Suprapubic skin (tissue), 4 donors: Measurements from ENCODE around the gene BDNF. TPM values are rescaled to one million over a fixed set of nuclear protein-coding genes. Genes with fewer than 3 reads are reported as not detected.
"Not testable (repeated sequence)": the region's sequence is repeated elsewhere in the genome, so short reads cannot be mapped to it uniquely, and the experiment has no call there.

ENCODE experiments used
- DNase-seq, 2 donors: peaks; one replicate each; pipeline ENCODE4 v3.0.0-alpha.2; 2019; ENCODE audit warnings: low spot score in 2 of 2
- H3K27ac ChIP-seq: fragments of 200-600 bp; sonication (generic); one replicate; pipeline ENCODE4 v1.5.1; 2019
- H3K27me3 ChIP-seq: fragments of 200-600 bp; sonication (generic); one replicate; pipeline ENCODE4 v1.5.1; 2019
- H3K36me3 ChIP-seq: fragments of 200-600 bp; sonication (generic); one replicate; pipeline ENCODE4 v1.5.1; 2019
- H3K4me1 ChIP-seq: fragments of 200-600 bp; sonication (generic); one replicate; pipeline ENCODE4 v1.5.1; 2019
- H3K4me3 ChIP-seq: fragments of 200-600 bp; sonication (generic); one replicate; pipeline ENCODE4 v1.5.1; 2019; ENCODE audit warnings: mild to moderate bottlenecking
- H3K9me3 ChIP-seq: fragments of 200-600 bp; sonication (generic); one replicate; pipeline ENCODE4 v1.5.1; 2019
- EP300 ChIP-seq: sonication (generic); formaldehyde crosslinking; IDR thresholded peaks from one replicate; pipeline ENCODE4 v1.6.1; 2017; ENCODE audit warnings: antibody characterized with exemption
- POLR2A ChIP-seq, 2 donors: fragments of 450-650 bp; IDR thresholded peaks; one replicate each; pipeline ENCODE4 v1.6.1; 2017; ENCODE audit warnings: antibody characterized with exemption in 2 of 2, mild to moderate bottlenecking in 2 of 2, moderate library complexity in 2 of 2
- POLR2AphosphoS5 ChIP-seq, 3 donors: sonication (generic); formaldehyde crosslinking; IDR thresholded peaks; one replicate each; pipeline ENCODE4 v1.6.1; 2017; ENCODE audit warnings: antibody characterized with exemption in 3 of 3
- WGBS: methylation state at CpG from one replicate; pipeline ENCODE4 v1.1.5; 2018; 5-methylcytosine and 5-hydroxymethylcytosine counted together
- total RNA-seq, 4 donors: library from RNA; depleted of rRNA; stranded (reverse); fragments of >200 nt; gene quantifications; one replicate each; pipeline ENCODE4 v1.1.0, GENCODE V29; 2016
- TF ChIP-seq, protein P1 (sequence below), 2 donors: fragments of 200-600 bp in 1 of 2; fragments of 450-650 bp in 1 of 2; sonication (generic) in 1 of 2; IDR thresholded peaks; one replicate each; pipeline ENCODE4 v1.5.1; 2016 to 2019; ENCODE audit warnings: antibody characterized with exemption in 2 of 2, mild to moderate bottlenecking in 1 of 2, moderate library complexity in 1 of 2

Gene BDNF
- 1 to 10 TPM in 1 of 4 donors, under 1 TPM in 3; 0.17 to 2.0 (median 0.54) TPM for total RNA-seq

DNA sequence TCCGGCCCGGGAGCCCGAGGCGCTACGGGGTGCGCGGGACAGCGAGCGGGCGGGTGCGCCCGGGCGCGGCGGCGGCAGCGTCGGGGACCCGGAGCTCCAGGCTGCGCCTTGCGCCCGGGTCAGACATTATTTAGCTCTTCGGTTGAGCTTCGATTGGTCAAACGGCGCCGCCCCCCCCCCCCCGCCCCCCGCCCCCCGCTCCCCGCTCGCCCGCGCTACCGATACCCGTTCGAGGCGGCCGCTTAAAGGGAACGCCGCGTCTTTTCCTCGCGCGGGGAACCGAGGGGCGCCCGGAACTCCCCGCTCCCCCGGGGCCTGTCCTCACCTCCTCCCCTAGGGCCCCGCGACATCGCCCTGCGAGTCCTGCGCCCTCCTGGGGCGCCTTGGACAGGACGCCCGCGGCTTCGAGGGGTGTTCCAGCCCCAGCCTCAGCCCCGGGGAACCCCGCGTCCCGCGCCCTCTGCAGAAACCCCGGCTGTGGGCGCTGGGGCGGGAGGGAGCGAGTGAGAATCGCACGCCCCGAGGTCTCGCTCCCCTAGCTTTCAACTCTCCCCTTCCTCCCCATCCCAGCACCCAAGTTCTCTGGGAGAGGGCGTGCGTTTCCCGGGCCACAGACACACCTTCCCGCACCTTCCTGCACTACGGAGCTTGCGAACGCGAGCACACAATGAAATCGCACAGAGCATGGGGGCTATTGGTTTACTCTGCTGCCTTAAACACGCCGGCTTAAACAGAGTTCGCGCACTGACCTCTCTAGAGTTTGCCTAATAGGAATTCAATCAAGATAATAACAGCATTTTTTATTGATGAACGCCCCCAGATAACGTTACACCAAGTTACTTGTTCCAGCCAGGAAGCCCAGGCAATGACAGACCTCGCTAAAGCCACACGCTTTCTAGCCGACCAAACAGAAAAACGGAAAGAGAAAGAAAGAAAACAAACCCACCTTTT lies at the start of gene BDNF:
TSS of gene BDNF (minus strand) at position 105 of the 951 bp plus-strand sequence. CDS start 41,891 bp downstream, outside the sequence.
- Histone ChIP-seq H3K27me3 (peaks cover 63% of the 10 kb centered on the region), H3K4me3 (peak within 1 kb of the TSS; percentile 63), H3K9me3 (no peaks in the 10 kb centered on the region), H3K27ac (no peak within 1 kb of the TSS), H3K36me3 (no peaks in the 10 kb centered on the region), H3K4me1 (peaks cover 31% of the 10 kb centered on the region)
- under 1% methylated on average over 19 of the region's 92 CpGs for WGBS
- TF ChIP-seq, protein P1, sequence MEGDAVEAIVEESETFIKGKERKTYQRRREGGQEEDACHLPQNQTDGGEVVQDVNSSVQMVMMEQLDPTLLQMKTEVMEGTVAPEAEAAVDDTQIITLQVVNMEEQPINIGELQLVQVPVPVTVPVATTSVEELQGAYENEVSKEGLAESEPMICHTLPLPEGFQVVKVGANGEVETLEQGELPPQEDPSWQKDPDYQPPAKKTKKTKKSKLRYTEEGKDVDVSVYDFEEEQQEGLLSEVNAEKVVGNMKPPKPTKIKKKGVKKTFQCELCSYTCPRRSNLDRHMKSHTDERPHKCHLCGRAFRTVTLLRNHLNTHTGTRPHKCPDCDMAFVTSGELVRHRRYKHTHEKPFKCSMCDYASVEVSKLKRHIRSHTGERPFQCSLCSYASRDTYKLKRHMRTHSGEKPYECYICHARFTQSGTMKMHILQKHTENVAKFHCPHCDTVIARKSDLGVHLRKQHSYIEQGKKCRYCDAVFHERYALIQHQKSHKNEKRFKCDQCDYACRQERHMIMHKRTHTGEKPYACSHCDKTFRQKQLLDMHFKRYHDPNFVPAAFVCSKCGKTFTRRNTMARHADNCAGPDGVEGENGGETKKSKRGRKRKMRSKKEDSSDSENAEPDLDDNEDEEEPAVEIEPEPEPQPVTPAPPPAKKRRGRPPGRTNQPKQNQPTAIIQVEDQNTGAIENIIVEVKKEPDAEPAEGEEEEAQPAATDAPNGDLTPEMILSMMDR (IDR thresholded peaks at IDR 0.05), result no peak
- TF ChIP-seq EP300 (no peak), POLR2AphosphoS5 (IDR thresholded peaks at IDR 0.05) (no peak), POLR2A (IDR thresholded peaks at IDR 0.05) (no peak)
- DNase-seq, result no peak

DNA sequence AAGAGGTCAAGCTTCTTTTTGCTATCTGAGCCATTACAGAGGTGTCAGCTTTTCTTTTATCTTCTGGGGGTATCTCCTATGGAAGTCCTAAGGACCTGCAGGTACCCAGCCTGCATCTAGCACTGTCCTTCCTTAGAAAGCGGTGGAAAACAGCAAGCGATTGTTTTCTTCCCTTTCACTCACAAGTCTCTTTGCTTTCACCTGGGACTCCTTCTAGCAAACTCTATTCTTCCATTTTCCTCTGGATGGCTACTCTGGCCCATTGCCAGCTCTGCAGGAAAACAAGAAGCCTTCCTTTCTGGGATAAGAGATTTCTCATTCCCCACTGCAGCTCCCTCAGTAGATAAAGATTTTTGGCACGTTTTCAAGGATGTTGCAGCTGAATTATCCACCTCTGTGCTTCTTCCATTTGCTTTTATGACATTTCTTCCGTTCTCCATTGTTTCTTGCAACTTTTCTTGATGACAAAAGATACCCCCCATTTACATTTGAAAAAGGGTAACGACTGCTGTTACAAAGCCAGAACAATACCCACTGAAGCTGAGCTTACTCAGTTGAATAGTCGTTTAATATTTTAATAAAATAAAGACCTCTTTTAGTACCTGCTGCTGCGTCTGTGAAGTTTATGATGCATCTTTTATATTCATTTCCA lies 40.2 kb upstream of the BDNF start:
- H3K27ac ChIP-seq, result no peak overlapping the region
- no peak for TF ChIP-seq EP300
- TF ChIP-seq, protein P1 (IDR thresholded peaks at IDR 0.05), result no peak
- no peak for TF ChIP-seq POLR2AphosphoS5 (IDR thresholded peaks at IDR 0.05)
- no peak for TF ChIP-seq POLR2A (IDR thresholded peaks at IDR 0.05)
- WGBS, result 45% methylated on average over 7 of the region's 7 CpGs
- no peak overlapping the region for H3K4me3 ChIP-seq
- no peaks in the 10 kb centered on the region for H3K4me1 ChIP-seq
- no peaks in the 10 kb centered on the region for H3K9me3 ChIP-seq
- H3K36me3 ChIP-seq, result no peaks in the 10 kb centered on the region
- no peaks in the 10 kb centered on the region for H3K27me3 ChIP-seq
- no peak for DNase-seq

DNA sequence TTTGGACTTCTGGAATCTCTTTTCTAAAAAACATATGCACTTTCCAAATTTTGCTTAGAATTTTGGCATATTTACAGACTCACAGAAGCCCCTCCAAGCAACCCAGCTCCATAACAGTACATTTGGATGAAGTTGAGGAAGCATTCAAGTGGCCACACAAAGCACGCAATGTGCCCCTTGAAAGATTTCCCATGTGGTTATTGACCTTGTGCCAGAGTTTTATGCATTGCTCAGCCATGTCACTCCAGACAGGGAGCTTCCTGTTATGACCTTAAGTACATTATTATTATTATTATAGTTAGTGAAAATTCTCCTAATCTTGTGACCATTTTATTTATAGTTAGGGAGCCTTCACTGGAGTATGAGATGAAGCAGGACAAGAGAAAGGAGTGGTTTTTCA lies 35.0 kb upstream of the BDNF start:
- H3K36me3 ChIP-seq, result no peaks in the 10 kb centered on the region
- no peaks in the 10 kb centered on the region for H3K27me3 ChIP-seq
- H3K4me3 ChIP-seq, result no peak overlapping the region
- H3K27ac ChIP-seq, result no peak overlapping the region
- WGBS, result 70% methylated on average over 1 of the region's 1 CpG
- no peak for DNase-seq
- no peaks in the 10 kb centered on the region for H3K9me3 ChIP-seq
- TF ChIP-seq, protein P1 (IDR thresholded peaks at IDR 0.05), result no peak
- TF ChIP-seq POLR2AphosphoS5 (IDR thresholded peaks at IDR 0.05) (no peak), POLR2A (IDR thresholded peaks at IDR 0.05) (no peak), EP300 (no peak)
- no peaks in the 10 kb centered on the region for H3K4me1 ChIP-seq

DNA sequence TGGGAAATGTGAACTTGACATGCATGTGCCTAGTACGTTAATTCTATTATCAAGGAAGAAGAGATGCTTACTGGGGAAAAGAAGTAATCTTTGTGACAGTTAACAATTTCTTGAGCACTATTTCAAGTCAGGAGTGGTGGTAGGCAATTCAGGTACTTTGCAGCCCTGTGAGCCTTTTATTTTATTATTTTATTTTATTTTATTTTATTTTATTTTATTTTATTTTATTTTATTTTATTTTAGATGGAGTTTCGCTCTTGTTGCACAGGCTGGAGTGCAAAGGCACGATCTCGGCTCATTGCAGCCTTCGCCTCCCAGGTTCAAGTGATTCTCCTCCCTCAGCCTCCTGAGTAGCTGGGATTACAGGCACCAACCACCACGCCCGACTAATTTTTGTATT lies 31.5 kb upstream of the BDNF start:
- not testable (repeated sequence) for H3K36me3 ChIP-seq, H3K27ac ChIP-seq, H3K27me3 ChIP-seq, H3K4me3 ChIP-seq, H3K9me3 ChIP-seq, DNase-seq, H3K4me1 ChIP-seq
- WGBS, result 95% methylated on average over 7 of the region's 7 CpGs

DNA sequence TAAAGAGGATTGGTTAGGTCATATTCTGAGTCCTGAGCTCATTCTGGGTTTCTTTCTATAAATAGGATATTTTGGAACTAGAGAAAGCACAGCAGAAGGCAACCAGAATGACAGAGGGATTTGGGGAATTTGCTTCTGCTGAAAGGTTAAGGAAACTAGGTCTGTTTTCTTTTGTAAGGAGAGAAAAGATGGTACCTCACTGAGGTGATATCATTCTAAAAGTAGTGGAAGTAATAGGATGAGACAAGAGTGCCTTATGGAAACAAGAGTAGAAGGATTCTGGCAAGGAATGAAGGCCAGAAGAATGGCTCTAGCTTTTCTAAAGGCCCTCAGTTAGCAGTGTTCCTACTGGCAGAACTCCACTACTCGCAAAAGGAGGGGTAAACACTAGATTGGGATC lies 26.7 kb upstream of the BDNF start:
- WGBS, result 86% methylated on average over 1 of the region's 1 CpG
- Histone ChIP-seq H3K27me3 (peaks cover 20% of the 10 kb centered on the region), H3K4me1 (peaks cover 11% of the 10 kb centered on the region), H3K27ac (no peak overlapping the region), H3K4me3 (no peak overlapping the region), H3K9me3 (no peaks in the 10 kb centered on the region), H3K36me3 (no peaks in the 10 kb centered on the region)
- DNase-seq, result no peak
- TF ChIP-seq POLR2A (IDR thresholded peaks at IDR 0.05), result no peak
- no peak for TF ChIP-seq POLR2AphosphoS5 (IDR thresholded peaks at IDR 0.05)
- TF ChIP-seq EP300, result no peak
- TF ChIP-seq, protein P1 (IDR thresholded peaks at IDR 0.05), result no peak
